Fibroblast of lung (primary cell): ENCODE results near the gene SSR2. TPM values are rescaled to one million over a fixed set of nuclear protein-coding genes. Genes with fewer than 3 reads are reported as not detected.

Experiments used
- DNase-seq, 2 donors: peaks; one replicate each; pipeline versions ENCODE4 v3.0.0 to v3.0.0-alpha.2; 2010; ENCODE audit warnings: low read depth in 2 of 2
- H2AFZ ChIP-seq: 2 replicates; pipeline ENCODE4 v1.5.1; 2012; ENCODE audit warnings: low read length, control low read depth, inconsistent platforms
- H3K27ac ChIP-seq: 2 replicates; pipeline ENCODE4 v1.5.1; 2011; ENCODE audit warnings: low read length, control low read depth; ENCODE audit not compliant: insufficient read depth
- H3K27me3 ChIP-seq: 2 replicates; pipeline ENCODE4 v1.5.1; 2011; ENCODE audit warnings: mild to moderate bottlenecking, low read length; ENCODE audit not compliant: control insufficient read depth, insufficient read depth
- H3K36me3 ChIP-seq: 2 replicates; pipeline ENCODE4 v1.5.1; 2011; ENCODE audit warnings: low read length; ENCODE audit not compliant: control insufficient read depth, insufficient read depth
- H3K4me1 ChIP-seq: 2 replicates; pipeline ENCODE4 v1.5.1; 2011; ENCODE audit warnings: low read length; ENCODE audit not compliant: control insufficient read depth, insufficient read depth; ENCODE audit errors: extremely low read depth
- H3K4me2 ChIP-seq: 2 replicates; pipeline ENCODE4 v1.5.1; 2011; ENCODE audit warnings: low read length, control low read depth; ENCODE audit not compliant: insufficient read depth; ENCODE audit errors: extremely low read depth
- H3K4me3 ChIP-seq, 4 experiments: fragments of 200-600 bp in 1 of 4; sonication (generic) in 1 of 4; replicated peaks in 1 of 4; 2 replicates each; pipeline ENCODE4 v1.5.1; 2011 to 2016; ENCODE audit warnings: low read length in 4 of 4, low read depth in 3 of 4, mild to moderate bottlenecking in 3 of 4, control low read depth in 2 of 4, inconsistent platforms in 1 of 4, mixed read lengths in 1 of 4; ENCODE audit not compliant: insufficient read depth in 1 of 4; ENCODE audit errors: control extremely low read depth in 1 of 4
- H3K79me2 ChIP-seq: 2 replicates; pipeline ENCODE4 v1.5.1; 2012; ENCODE audit warnings: mild to moderate bottlenecking, low read length, inconsistent platforms; ENCODE audit not compliant: control insufficient read depth, insufficient read depth
- H3K9ac ChIP-seq: 2 replicates; pipeline ENCODE4 v1.5.1; 2011; ENCODE audit warnings: mild to moderate bottlenecking, low read length, control low read depth; ENCODE audit not compliant: insufficient read depth
- H3K9me3 ChIP-seq: 2 replicates; pipeline ENCODE4 v1.5.1; 2012; ENCODE audit warnings: low read depth, low read length; ENCODE audit not compliant: control insufficient read depth, insufficient read depth
- H4K20me1 ChIP-seq: 2 replicates; pipeline ENCODE4 v1.5.1; 2011; ENCODE audit warnings: low read length; ENCODE audit not compliant: control insufficient read depth, insufficient read depth; ENCODE audit errors: extremely low read depth
- CTCF ChIP-seq, 2 donors: IDR thresholded peaks in 1 of 2; conservative IDR thresholded peaks in 1 of 2; 1 replicate in 1 of 2; 2 replicates in 1 of 2; pipeline ENCODE4 v1.5.1; 2011 to 2012; ENCODE audit warnings: low read length in 2 of 2, control low read depth in 1 of 2, inconsistent platforms in 1 of 2, low read depth in 1 of 2, mild to moderate bottlenecking in 1 of 2
- EZH2 ChIP-seq: IDR thresholded peaks from 2 replicates; pipeline ENCODE4 v1.5.1; 2012; ENCODE audit warnings: low read length, control low read depth, mild to moderate bottlenecking; ENCODE audit errors: missing control alignments
- polyA plus RNA-seq, 2 donors: library from polyadenylated mRNA; depleted of rRNA in 1 of 2; stranded (reverse) in 1 of 2; unstranded in 1 of 2; fragments of >200 nt; gene quantifications; 2 replicates each; pipeline ENCODE4 v1.2.1, GENCODE V29; 2011 to 2012; ENCODE audit warnings: missing spikeins in 1 of 2
- total RNA-seq: library from RNA; depleted of rRNA; stranded (reverse); fragments of >200 nt; gene quantifications from 2 replicates; pipeline ENCODE4 v1.2.1, GENCODE V29; 2014

SSR2 gene
- total and polyA plus RNA-seq, 2 donors (not counting 1 experiment from before 2014, with no cell fraction given) = 304 to 673 TPM

GRCh38 chr1:156069490-156070455 is 49.0 kb upstream of the SSR2 start:
- Histone ChIP-seq H2AFZ (no peak overlapping the region), H3K79me2 (no peaks in the 10 kb centered on the region), H3K4me1 (no peaks in the 10 kb centered on the region), H3K27me3 (no peaks in the 10 kb centered on the region), H3K9ac (no peak overlapping the region), H3K4me3 (no peak overlapping the region), H3K9me3 (no peaks in the 10 kb centered on the region), H3K27ac (no peak overlapping the region), H3K36me3 (no peaks in the 10 kb centered on the region), H3K4me2 (no peak overlapping the region), H4K20me1 (no peaks in the 10 kb centered on the region)
- TF ChIP-seq CTCF (conservative IDR thresholded peaks at IDR 0.05 in 1 of 2, IDR thresholded peaks at IDR 0.05 in 1 of 2; ENCODE audit: low read depth in 1 of 2, low read length in 2 of 2) = no peak
- TF ChIP-seq EZH2 = no peak
- DNase-seq = no peak

- Histone ChIP-seq H3K79me2 (no peaks in the 10 kb centered on the region), H3K36me3 (no peaks in the 10 kb centered on the region), H3K4me3 (no peak overlapping the region), H3K9me3 (no peaks in the 10 kb centered on the region), H3K9ac (no peak overlapping the region), H3K27me3 (no peaks in the 10 kb centered on the region), H3K27ac (no peak overlapping the region), H3K4me2 (no peak overlapping the region), H3K4me1 (no peaks in the 10 kb centered on the region), H2AFZ (no peak overlapping the region), H4K20me1 (no peaks in the 10 kb centered on the region)
- TF ChIP-seq CTCF (conservative IDR thresholded peaks at IDR 0.05 in 1 of 2, IDR thresholded peaks at IDR 0.05 in 1 of 2; ENCODE audit: low read depth in 1 of 2, low read length in 2 of 2) (no peak), EZH2 (no peak)
- no peak for DNase-seq
These were observed 46.5 kb upstream of the SSR2 start for GRCh38 chr1:156067262-156067661.

GRCh38 chr1:156065871-156066270 is 45.1 kb upstream of the SSR2 start:
- no peak overlapping the region for H3K4me3 ChIP-seq
- no peak for DNase-seq
- no peaks in the 10 kb centered on the region for H3K27me3 ChIP-seq
- H3K9me3 ChIP-seq = no peaks in the 10 kb centered on the region
- no peaks in the 10 kb centered on the region for H3K79me2 ChIP-seq
- H4K20me1 ChIP-seq = no peaks in the 10 kb centered on the region
- no peak overlapping the region for H3K27ac ChIP-seq
- no peak for TF ChIP-seq CTCF (conservative IDR thresholded peaks at IDR 0.05 in 1 of 2, IDR thresholded peaks at IDR 0.05 in 1 of 2; ENCODE audit: low read depth in 1 of 2, low read length in 2 of 2)
- no peak for TF ChIP-seq EZH2
- no peaks in the 10 kb centered on the region for H3K36me3 ChIP-seq
- no peak overlapping the region for H2AFZ ChIP-seq
- H3K4me1 ChIP-seq = no peaks in the 10 kb centered on the region
- H3K4me2 ChIP-seq = no peak overlapping the region
- H3K9ac ChIP-seq = no peak overlapping the region
